ENCODE results near the gene POMGNT1.
"Not testable (repeated sequence)": the region's sequence is repeated elsewhere in the genome, so short reads cannot be mapped to it uniquely, and the experiment has no call there.

GRCh38 chr1:46231231-46231630 lies 33.0 kb upstream of the POMGNT1 start:
- TF ChIP-seq CTCF, POLR2AphosphoS5, POLR2A, EP300 (IDR thresholded peaks at IDR 0.05): not testable (repeated sequence)
